HepG2 (cell line): ENCODE measurements around the gene ELP5. TPM values are rescaled to one million over a fixed set of nuclear protein-coding genes. Genes with fewer than 3 reads are reported as not detected.

Source experiments
- ADNP ChIP-seq: sonication (generic); formaldehyde crosslinking; IDR thresholded peaks from 2 replicates; pipeline ENCODE4 v1.4.0; 2020; ENCODE audit warnings: missing genetic modification reagents
- CBFB ChIP-seq: sonication (generic); formaldehyde crosslinking; IDR thresholded peaks from 2 replicates; pipeline ENCODE4 v1.4.0; 2020; ENCODE audit warnings: missing genetic modification reagents
- KAT7 ChIP-seq: IDR thresholded peaks from 2 replicates; pipeline ENCODE4 v1.6.1; 2018; ENCODE audit warnings: borderline replicate concordance, missing compliant biosample characterization
- LCORL ChIP-seq, 2 experiments: fragments of 450-650 bp in 1 of 2; sonication (generic) in 1 of 2; formaldehyde crosslinking in 1 of 2; IDR thresholded peaks; 2 replicates each; pipeline versions ENCODE4 v1.5.0 to v1.6.1; 2017 to 2020; ENCODE audit warnings: antibody characterized with exemption in 1 of 2, missing genetic modification reagents in 1 of 2
- MATR3 ChIP-seq: sonication (generic); formaldehyde crosslinking; IDR thresholded peaks from 2 replicates; pipeline ENCODE4 v1.4.0; 2020; ENCODE audit warnings: missing genetic modification reagents
- PCBP2 ChIP-seq: fragments of 200-400 bp; formaldehyde crosslinking; optimal IDR thresholded peaks from 2 replicates; pipeline ENCODE3; 2018; ENCODE audit warnings: low read length, low read depth; ENCODE audit not compliant: poor library complexity, severe bottlenecking
- PITX1 ChIP-seq: sonication (generic); formaldehyde crosslinking; IDR thresholded peaks from 2 replicates; pipeline ENCODE4 v1.5.1; 2020; ENCODE audit warnings: mild to moderate bottlenecking, missing genetic modification reagents
- RFX5 ChIP-seq: IDR thresholded peaks from 2 replicates; pipeline ENCODE4 v1.6.1; 2011; ENCODE audit warnings: low read depth, low read length, improper control_type of control experiment
- ZBTB42 ChIP-seq: sonication (generic); formaldehyde crosslinking; IDR thresholded peaks from 2 replicates; pipeline ENCODE4 v1.5.0; 2020; ENCODE audit warnings: mild to moderate bottlenecking, missing genetic modification reagents
- ZNF326 ChIP-seq: sonication (generic); formaldehyde crosslinking; IDR thresholded peaks from 2 replicates; pipeline ENCODE4 v1.4.0; 2020; ENCODE audit warnings: missing genetic modification reagents, borderline replicate concordance
- ZNF34 ChIP-seq: sonication (generic); formaldehyde crosslinking; IDR thresholded peaks from 2 replicates; pipeline ENCODE4 v1.4.0; 2020; ENCODE audit warnings: mild to moderate bottlenecking, missing genetic modification reagents, borderline replicate concordance
- ZNF816 ChIP-seq: sonication (generic); formaldehyde crosslinking; IDR thresholded peaks from 2 replicates; pipeline ENCODE4 v1.8.0; 2022; ENCODE audit warnings: missing genetic modification reagents, mild to moderate bottlenecking, borderline replicate concordance
- polyA plus RNA-seq, 8 experiments: library from polyadenylated mRNA; depleted of rRNA in 3 of 8; stranded (reverse) in 7 of 8; unstranded in 1 of 8; fragments of >200 nt; fragmentation: Illumina TruSeq in 4 of 8; extraction: Trizol in 4 of 8; gene quantifications; 2 replicates each; pipeline versions ENCODE4 v1.2.1 to v1.2.3, GENCODE V29; 2011 to 2016; ENCODE audit warnings: low read depth in 4 of 8, missing spikeins in 1 of 8, mixed read lengths in 1 of 8; ENCODE audit not compliant: insufficient read depth in 1 of 8
- total RNA-seq, 5 experiments: library from RNA; depleted of rRNA; stranded (reverse); fragments of >200 nt; fragmentation: Illumina TruSeq; extraction: Trizol; gene quantifications; 2 replicates each; pipeline ENCODE4 v1.2.3, GENCODE V29; 2016; ENCODE audit warnings: low read depth in 1 of 5
- TF ChIP-seq, protein P1 (sequence below), 2 experiments: sonication (generic) in 1 of 2; formaldehyde crosslinking in 1 of 2; IDR thresholded peaks; 2 replicates each; pipeline versions ENCODE4 v1.4.0 to v1.6.1; 2016 to 2020; ENCODE audit warnings: borderline replicate concordance in 1 of 2, low read depth in 1 of 2, mild to moderate bottlenecking in 1 of 2, missing genetic modification reagents in 1 of 2
- TF ChIP-seq, protein P2 (sequence below): sonication (generic); formaldehyde crosslinking; IDR thresholded peaks from 2 replicates; pipeline ENCODE4 v1.4.0; 2020; ENCODE audit warnings: missing genetic modification reagents, mild to moderate bottlenecking, borderline replicate concordance
- TF ChIP-seq, protein P3 (sequence below): sonication (generic); formaldehyde crosslinking; IDR thresholded peaks from 2 replicates; pipeline ENCODE4 v1.5.0; 2020; ENCODE audit warnings: missing genetic modification reagents, mild to moderate bottlenecking, borderline replicate concordance
- TF ChIP-seq, protein P4 (sequence below): sonication (generic); formaldehyde crosslinking; IDR thresholded peaks from 2 replicates; pipeline ENCODE4 v1.4.0; 2020; ENCODE audit warnings: missing genetic modification reagents, low read depth, mild to moderate bottlenecking, borderline replicate concordance
- TF ChIP-seq, protein P5 (sequence below): sonication (generic); formaldehyde crosslinking; IDR thresholded peaks from 2 replicates; pipeline ENCODE4 v1.8.1; 2022; ENCODE audit warnings: low read depth, mild to moderate bottlenecking, missing genetic modification reagents

Gene ELP5
- total and polyA plus RNA-seq, 2 of the 13 experiments (the other 11 are each of a cell fraction or from before 2014, with no cell fraction given) = 67.6 to 69.8 TPM

DNA sequence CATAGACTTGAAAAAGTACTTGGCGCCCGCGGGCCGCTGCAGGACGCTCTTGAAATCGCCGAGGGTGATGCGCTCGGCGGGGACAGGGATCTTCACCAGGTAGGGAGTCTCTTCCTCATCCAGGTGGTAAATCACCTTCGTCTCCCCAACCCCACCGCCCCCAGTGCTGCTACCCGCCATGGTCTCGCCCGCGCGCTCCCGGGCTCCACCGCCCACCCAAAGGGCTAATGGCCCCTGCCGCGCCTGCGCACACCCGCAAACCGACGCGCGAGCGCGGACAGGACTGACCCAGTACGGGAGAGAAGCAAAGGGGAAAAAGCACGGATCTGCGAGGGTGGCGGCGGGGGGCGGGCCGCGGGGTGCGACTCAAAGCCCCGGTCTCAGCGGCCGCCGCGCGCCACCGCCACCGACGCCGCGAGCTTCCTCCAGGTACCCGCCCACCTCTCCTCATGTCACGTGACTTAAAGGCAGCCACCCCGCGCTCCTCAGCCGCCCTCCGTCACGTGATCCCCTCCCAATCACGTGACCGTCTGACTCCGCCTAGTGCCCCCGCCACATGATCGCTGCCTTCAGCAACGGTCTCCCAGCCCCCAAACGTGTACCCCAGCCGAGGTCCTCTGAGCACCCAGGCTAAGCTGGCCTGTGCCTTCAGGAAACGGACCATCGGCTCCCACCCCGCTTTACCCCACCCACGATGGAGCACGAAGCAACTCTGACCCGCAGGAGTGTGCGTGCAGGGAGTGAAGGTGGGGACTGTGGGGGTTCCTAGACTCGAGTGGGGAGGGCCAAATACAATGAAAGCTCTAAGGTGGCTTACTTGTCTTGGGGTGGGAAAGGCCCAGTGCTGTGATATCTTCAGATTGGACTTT lies 17.7 kb upstream of the ELP5 start, which contains the start of gene DVL2 (continued):
- TF ChIP-seq, protein P1, sequence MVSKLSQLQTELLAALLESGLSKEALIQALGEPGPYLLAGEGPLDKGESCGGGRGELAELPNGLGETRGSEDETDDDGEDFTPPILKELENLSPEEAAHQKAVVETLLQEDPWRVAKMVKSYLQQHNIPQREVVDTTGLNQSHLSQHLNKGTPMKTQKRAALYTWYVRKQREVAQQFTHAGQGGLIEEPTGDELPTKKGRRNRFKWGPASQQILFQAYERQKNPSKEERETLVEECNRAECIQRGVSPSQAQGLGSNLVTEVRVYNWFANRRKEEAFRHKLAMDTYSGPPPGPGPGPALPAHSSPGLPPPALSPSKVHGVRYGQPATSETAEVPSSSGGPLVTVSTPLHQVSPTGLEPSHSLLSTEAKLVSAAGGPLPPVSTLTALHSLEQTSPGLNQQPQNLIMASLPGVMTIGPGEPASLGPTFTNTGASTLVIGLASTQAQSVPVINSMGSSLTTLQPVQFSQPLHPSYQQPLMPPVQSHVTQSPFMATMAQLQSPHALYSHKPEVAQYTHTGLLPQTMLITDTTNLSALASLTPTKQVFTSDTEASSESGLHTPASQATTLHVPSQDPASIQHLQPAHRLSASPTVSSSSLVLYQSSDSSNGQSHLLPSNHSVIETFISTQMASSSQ (IDR thresholded peaks at IDR 0.05; ENCODE audit: low read depth) = peak; percentile 35; the same call in 1 of the 2 replicates
- TF ChIP-seq, protein P1 (CRISPR knock-in tag; IDR thresholded peaks at IDR 0.05; ENCODE audit: borderline replicate concordance) = peak; percentile 72; the same call in 1 of the 2 replicates
- TF ChIP-seq ZBTB42 (CRISPR knock-in tag) (no peak), PCBP2 (peak; percentile 38), KAT7 (CRISPR knock-in tag) (peak; percentile 79; the same call in 1 of the 2 replicates), ZNF326 (peak; percentile 81; the same call in 1 of the 2 replicates), CBFB (CRISPR knock-in tag) (peak; percentile 80; the same call in 1 of the 2 replicates), ZNF816 (CRISPR knock-in tag) (peak; percentile 72; the same call in 1 of the 2 replicates), MATR3 (CRISPR knock-in tag) (no peak), PITX1 (0 out of 2 replicates have a peak, but pooled peaks have one; percentile 45), ZNF34 (no peak), RFX5 (no peak; the same call in 1 of the 2 replicates), ADNP (CRISPR knock-in tag) (no peak), LCORL (IDR thresholded peaks at IDR 0.05) (peak; percentile 91), LCORL (CRISPR knock-in tag; IDR thresholded peaks at IDR 0.05) (no peak; the same call in 1 of the 2 replicates)
- TF ChIP-seq, protein P2, sequence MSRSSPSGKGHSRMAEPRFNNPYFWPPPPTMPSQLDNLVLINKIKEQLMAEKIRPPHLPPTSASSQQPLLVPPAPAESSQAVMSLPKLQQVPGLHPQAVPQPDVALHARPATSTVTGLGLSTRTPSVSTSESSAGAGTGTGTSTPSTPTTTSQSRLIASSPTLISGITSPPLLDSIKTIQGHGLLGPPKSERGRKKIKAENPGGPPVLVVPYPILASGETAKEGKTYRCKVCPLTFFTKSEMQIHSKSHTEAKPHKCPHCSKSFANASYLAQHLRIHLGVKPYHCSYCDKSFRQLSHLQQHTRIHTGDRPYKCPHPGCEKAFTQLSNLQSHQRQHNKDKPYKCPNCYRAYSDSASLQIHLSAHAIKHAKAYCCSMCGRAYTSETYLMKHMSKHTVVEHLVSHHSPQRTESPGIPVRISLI (CRISPR knock-in tag) = no peak
- TF ChIP-seq, protein P3, sequence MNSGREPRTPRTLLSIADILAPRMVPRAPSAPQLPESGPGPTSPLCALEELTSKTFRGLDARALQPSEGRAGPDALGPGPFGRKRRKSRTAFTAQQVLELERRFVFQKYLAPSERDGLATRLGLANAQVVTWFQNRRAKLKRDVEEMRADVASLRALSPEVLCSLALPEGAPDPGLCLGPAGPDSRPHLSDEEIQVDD (CRISPR knock-in tag) = peak; percentile 94
- TF ChIP-seq, protein P4, sequence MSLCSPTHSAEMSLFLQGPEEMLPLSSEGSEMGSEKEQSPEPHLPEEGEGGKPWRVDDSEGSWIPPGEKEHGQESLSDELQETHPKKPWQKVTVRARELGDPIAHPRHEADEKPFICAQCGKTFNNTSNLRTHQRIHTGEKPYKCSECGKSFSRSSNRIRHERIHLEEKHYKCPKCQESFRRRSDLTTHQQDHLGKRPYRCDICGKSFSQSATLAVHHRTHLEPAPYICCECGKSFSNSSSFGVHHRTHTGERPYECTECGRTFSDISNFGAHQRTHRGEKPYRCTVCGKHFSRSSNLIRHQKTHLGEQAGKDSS (CRISPR knock-in tag) = peak; percentile 75; the same call in 1 of the 2 replicates
- TF ChIP-seq, protein P5, sequence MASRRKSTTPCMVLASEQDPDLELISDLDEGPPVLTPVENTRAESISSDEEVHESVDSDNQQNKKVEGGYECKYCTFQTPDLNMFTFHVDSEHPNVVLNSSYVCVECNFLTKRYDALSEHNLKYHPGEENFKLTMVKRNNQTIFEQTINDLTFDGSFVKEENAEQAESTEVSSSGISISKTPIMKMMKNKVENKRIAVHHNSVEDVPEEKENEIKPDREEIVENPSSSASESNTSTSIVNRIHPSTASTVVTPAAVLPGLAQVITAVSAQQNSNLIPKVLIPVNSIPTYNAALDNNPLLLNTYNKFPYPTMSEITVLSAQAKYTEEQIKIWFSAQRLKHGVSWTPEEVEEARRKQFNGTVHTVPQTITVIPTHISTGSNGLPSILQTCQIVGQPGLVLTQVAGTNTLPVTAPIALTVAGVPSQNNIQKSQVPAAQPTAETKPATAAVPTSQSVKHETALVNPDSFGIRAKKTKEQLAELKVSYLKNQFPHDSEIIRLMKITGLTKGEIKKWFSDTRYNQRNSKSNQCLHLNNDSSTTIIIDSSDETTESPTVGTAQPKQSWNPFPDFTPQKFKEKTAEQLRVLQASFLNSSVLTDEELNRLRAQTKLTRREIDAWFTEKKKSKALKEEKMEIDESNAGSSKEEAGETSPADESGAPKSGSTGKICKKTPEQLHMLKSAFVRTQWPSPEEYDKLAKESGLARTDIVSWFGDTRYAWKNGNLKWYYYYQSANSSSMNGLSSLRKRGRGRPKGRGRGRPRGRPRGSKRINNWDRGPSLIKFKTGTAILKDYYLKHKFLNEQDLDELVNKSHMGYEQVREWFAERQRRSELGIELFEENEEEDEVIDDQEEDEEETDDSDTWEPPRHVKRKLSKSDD = no peak
